H9 (cell line): ENCODE data around the gene ABCE1. TPM values are rescaled to one million over a fixed set of nuclear protein-coding genes. Genes with fewer than 3 reads are reported as not detected.

Experiments used
- DNase-seq: peaks from one replicate; pipeline ENCODE4 v3.0.0-alpha.2; 2017
- H2AFZ ChIP-seq: one replicate; pipeline ENCODE4 v1.6.1; 2013; ENCODE audit warnings: mild to moderate bottlenecking, low read length, control low read depth, moderate library complexity
- H2AK5ac ChIP-seq: 2 replicates; pipeline ENCODE4 v1.6.1; 2013; ENCODE audit warnings: low read length, control low read depth, mixed read lengths; ENCODE audit not compliant: insufficient read length
- H2BK120ac ChIP-seq: one replicate; pipeline ENCODE4 v1.6.1; 2013; ENCODE audit warnings: low read depth, mild to moderate bottlenecking, low read length, control low read depth, inconsistent platforms; ENCODE audit not compliant: poor library complexity, severe bottlenecking
- H2BK12ac ChIP-seq: 2 replicates; pipeline ENCODE4 v1.6.1; 2013; ENCODE audit warnings: low read length, control low read depth, mixed read lengths, low read depth; ENCODE audit not compliant: insufficient read length
- H2BK15ac ChIP-seq: 2 replicates; pipeline ENCODE4 v1.6.1; 2013; ENCODE audit warnings: low read depth, low read length, control low read depth
- H2BK20ac ChIP-seq: one replicate; pipeline ENCODE4 v1.6.1; 2013; ENCODE audit warnings: low read depth, mild to moderate bottlenecking, low read length, control low read depth, inconsistent platforms; ENCODE audit not compliant: poor library complexity, severe bottlenecking
- H2BK5ac ChIP-seq: 2 replicates; pipeline ENCODE4 v1.6.1; 2013; ENCODE audit warnings: low read length, control low read depth, mixed read lengths; ENCODE audit not compliant: insufficient read length
- H3K14ac ChIP-seq: 2 replicates; pipeline ENCODE4 v1.6.1; 2013; ENCODE audit warnings: low read length, control low read depth; ENCODE audit not compliant: insufficient read depth
- H3K18ac ChIP-seq: 2 replicates; pipeline ENCODE4 v1.6.1; 2013; ENCODE audit warnings: low read depth, mild to moderate bottlenecking, mixed read lengths, low read length, control low read depth; ENCODE audit not compliant: insufficient read length
- H3K23ac ChIP-seq: 2 replicates; pipeline ENCODE4 v1.6.1; 2013; ENCODE audit warnings: low read length, control low read depth, mixed read lengths, low read depth; ENCODE audit not compliant: insufficient read length
- H3K23me2 ChIP-seq: 2 replicates; pipeline ENCODE4 v1.6.1; 2013; ENCODE audit warnings: low read depth, mild to moderate bottlenecking, mixed read lengths, low read length, control low read depth; ENCODE audit not compliant: insufficient read length, poor library complexity, severe bottlenecking
- H3K27ac ChIP-seq: 2 replicates; pipeline ENCODE4 v1.5.1; 2013; ENCODE audit warnings: low read length, control low read depth, mixed read lengths, low read depth; ENCODE audit not compliant: insufficient read length
- H3K27me3 ChIP-seq: 2 replicates; pipeline ENCODE4 v1.6.1; 2013; ENCODE audit warnings: low read length, control low read depth, inconsistent platforms; ENCODE audit not compliant: insufficient read depth
- H3K4ac ChIP-seq: 2 replicates; pipeline ENCODE4 v1.6.1; 2013; ENCODE audit warnings: low read depth, mild to moderate bottlenecking, control low read depth, inconsistent platforms, low read length, moderate library complexity
- H3K4me1 ChIP-seq: 2 replicates; pipeline ENCODE4 v1.6.1; 2013; ENCODE audit warnings: low read length, control low read depth, inconsistent platforms; ENCODE audit not compliant: insufficient read depth
- H3K4me2 ChIP-seq: 2 replicates; pipeline ENCODE4 v1.6.1; 2013; ENCODE audit warnings: low read length, control low read depth, mixed read lengths; ENCODE audit not compliant: insufficient read length, insufficient read depth
- H3K56ac ChIP-seq: 2 replicates; pipeline ENCODE4 v1.6.1; 2013; ENCODE audit warnings: low read depth, mild to moderate bottlenecking, mixed read lengths, low read length, control low read depth; ENCODE audit not compliant: insufficient read length
- H3K79me1 ChIP-seq: 2 replicates; pipeline ENCODE4 v1.6.1; 2013; ENCODE audit warnings: low read depth, mild to moderate bottlenecking, moderate library complexity, low read length, control low read depth, inconsistent platforms; ENCODE audit not compliant: insufficient read depth, poor library complexity, severe bottlenecking
- H3K79me2 ChIP-seq: 2 replicates; pipeline ENCODE4 v1.6.1; 2013; ENCODE audit warnings: low read length, control low read depth, inconsistent platforms; ENCODE audit not compliant: insufficient read depth
- H3K9ac ChIP-seq: 2 replicates; pipeline ENCODE4 v1.6.1; 2013; ENCODE audit warnings: low read length, control low read depth, mixed read lengths; ENCODE audit not compliant: insufficient read length; ENCODE audit errors: extremely low read depth
- H3K9me3 ChIP-seq: one replicate; pipeline ENCODE4 v1.6.1; 2013; ENCODE audit warnings: low read depth, low read length, inconsistent platforms; ENCODE audit not compliant: control insufficient read depth
- H3T11ph ChIP-seq: one replicate; pipeline ENCODE4 v1.6.1; 2013; ENCODE audit warnings: mild to moderate bottlenecking, low read length, control low read depth, inconsistent platforms
- H4K20me1 ChIP-seq: one replicate; pipeline ENCODE4 v1.6.1; 2013; ENCODE audit not compliant: control insufficient read depth, insufficient read length, insufficient read depth
- H4K5ac ChIP-seq: 2 replicates; pipeline ENCODE4 v1.6.1; 2013; ENCODE audit warnings: low read depth, mild to moderate bottlenecking, mixed read lengths, low read length, control low read depth; ENCODE audit not compliant: insufficient read length
- H4K8ac ChIP-seq: replicated peaks from 2 replicates; pipeline ENCODE4 v1.6.1; 2013; ENCODE audit warnings: low read length, control low read depth, mixed read lengths, low read depth; ENCODE audit not compliant: insufficient read length
- H4K91ac ChIP-seq: 2 replicates; pipeline ENCODE4 v1.6.1; 2013; ENCODE audit warnings: low read depth, mild to moderate bottlenecking, moderate library complexity, mixed read lengths, low read length, control low read depth; ENCODE audit not compliant: insufficient read length
- H3K27ac Mint-ChIP-seq, 3 experiments: 2 replicates in 2 of 3; 3 replicates in 1 of 3; pipeline ENCODE4 v1.8.0; 2020 to 2021; ENCODE audit warnings: mixed read lengths in 3 of 3, mild to moderate bottlenecking in 1 of 3, moderate library complexity in 1 of 3
- H3K27me3 Mint-ChIP-seq: 2 replicates; pipeline ENCODE4 v1.8.0; 2021; ENCODE audit warnings: low read depth, mild to moderate bottlenecking, moderate library complexity, mixed read lengths
- H3K36me3 Mint-ChIP-seq, 3 experiments: 2 replicates in 2 of 3; 3 replicates in 1 of 3; pipeline ENCODE4 v1.8.0; 2020 to 2021; ENCODE audit warnings: low read depth in 3 of 3, mixed read lengths in 3 of 3; ENCODE audit not compliant: insufficient read depth in 1 of 3
- H3K4me1 Mint-ChIP-seq, 2 experiments: 2 replicates each; pipeline ENCODE4 v1.8.0; 2020; ENCODE audit warnings: mixed read lengths in 2 of 2
- H3K4me3 Mint-ChIP-seq, 2 experiments: 2 replicates in 1 of 2; 3 replicates in 1 of 2; pipeline ENCODE4 v1.8.0; 2020 to 2021; ENCODE audit warnings: mild to moderate bottlenecking in 2 of 2, mixed read lengths in 2 of 2, moderate library complexity in 1 of 2
- H3K9me3 Mint-ChIP-seq, 2 experiments: 2 replicates in 1 of 2; 3 replicates in 1 of 2; pipeline ENCODE4 v1.8.0; 2020; ENCODE audit warnings: mild to moderate bottlenecking in 2 of 2, mixed read lengths in 2 of 2, moderate library complexity in 1 of 2
- WGBS: extraction: QIAGEN DNeasy Blood & Tissue Kit; methylation state at CpG from one replicate; pipeline ENCODE4 v1.1.7; 2013; ENCODE audit warnings: missing lambda C conversion rate, low lambda C conversion rate, mixed read lengths; ENCODE audit not compliant: insufficient read length; ENCODE audit errors: extremely low coverage; 5-methylcytosine and 5-hydroxymethylcytosine counted together
- total RNA-seq: library from RNA; stranded (reverse); gene quantifications from 2 replicates; pipeline ENCODE4 v1.2.1, GENCODE V29; 2021
- TF ChIP-seq, protein P1 (sequence below): fragments of 200-600 bp; sonication (generic); conservative IDR thresholded peaks from 3 replicates; pipeline ENCODE4 v1.8.0; 2021; ENCODE audit warnings: antibody characterized with exemption, mild to moderate bottlenecking

Gene ABCE1
- total RNA-seq, 1 experiment from 2014 or later = 112 TPM

DNA sequence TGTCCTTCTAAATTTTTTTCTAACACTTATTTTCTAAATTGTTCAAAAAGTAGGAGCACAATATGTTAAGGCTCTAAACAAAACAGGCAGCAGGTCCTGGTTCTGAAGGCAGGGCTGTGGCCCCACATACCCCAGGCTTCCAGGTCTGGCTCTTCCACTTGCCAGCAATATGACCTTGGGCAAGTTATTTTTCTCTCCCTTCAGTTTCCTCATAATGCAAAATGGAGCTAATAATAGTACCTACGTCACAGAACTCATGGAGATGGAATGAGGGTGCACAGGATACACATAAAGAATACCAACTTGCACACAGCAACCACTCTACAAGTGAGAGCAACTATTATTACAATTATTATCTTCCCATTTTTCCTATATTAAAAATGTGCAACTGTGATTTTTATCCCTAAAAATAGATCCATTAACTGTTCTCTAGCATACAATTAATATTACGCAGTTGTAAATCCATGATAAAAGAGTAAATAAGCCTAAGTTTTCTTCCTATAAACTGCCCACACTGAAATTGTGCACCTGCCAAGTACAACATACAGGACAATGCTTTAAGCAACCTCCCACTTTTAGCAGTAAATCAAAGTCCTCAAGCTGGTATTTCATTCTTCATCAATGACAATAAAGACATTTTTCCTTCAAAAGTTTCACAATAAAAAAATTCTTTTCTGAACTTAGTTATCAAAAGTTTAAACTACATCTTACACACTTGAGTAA is 55.2 kb downstream of the ABCE1 start:
- Histone ChIP-seq H2BK15ac (no peak overlapping the region), H2AFZ (no peak overlapping the region), H3K27me3 (no peaks in the 10 kb centered on the region), H3K79me1 (no peaks in the 10 kb centered on the region), H3K4me2 (no peak overlapping the region), H3K23me2 (no peaks in the 10 kb centered on the region), H4K8ac (no peak overlapping the region), H4K20me1 (no peaks in the 10 kb centered on the region), H4K5ac (no peak overlapping the region), H3K56ac (no peak overlapping the region), H3K9ac (no peak overlapping the region), H4K91ac (no peak overlapping the region), H3K4ac (no peak overlapping the region), H3K4me1 (no peaks in the 10 kb centered on the region), H3K9me3 (no peaks in the 10 kb centered on the region), H3K18ac (no peak overlapping the region), H3T11ph (no peak overlapping the region), H2BK12ac (no peak overlapping the region), H2AK5ac (no peak overlapping the region), H3K27ac (no peak overlapping the region), H3K14ac (no peak overlapping the region), H3K23ac (no peak overlapping the region), H3K79me2 (peaks cover 2% of the 10 kb centered on the region; the same call in 1 of the 2 replicates), H2BK5ac (no peak overlapping the region), H2BK120ac (no peak overlapping the region), H2BK20ac (no peak overlapping the region)
- no peak overlapping the region for H3K4me3 Mint-ChIP-seq
- no peaks in the 10 kb centered on the region for H3K4me1 Mint-ChIP-seq
- H3K36me3 Mint-ChIP-seq = peaks cover 26 to 79% (median 68%) of the 10 kb centered on the region in 3 experiments
- TF ChIP-seq, protein P1, sequence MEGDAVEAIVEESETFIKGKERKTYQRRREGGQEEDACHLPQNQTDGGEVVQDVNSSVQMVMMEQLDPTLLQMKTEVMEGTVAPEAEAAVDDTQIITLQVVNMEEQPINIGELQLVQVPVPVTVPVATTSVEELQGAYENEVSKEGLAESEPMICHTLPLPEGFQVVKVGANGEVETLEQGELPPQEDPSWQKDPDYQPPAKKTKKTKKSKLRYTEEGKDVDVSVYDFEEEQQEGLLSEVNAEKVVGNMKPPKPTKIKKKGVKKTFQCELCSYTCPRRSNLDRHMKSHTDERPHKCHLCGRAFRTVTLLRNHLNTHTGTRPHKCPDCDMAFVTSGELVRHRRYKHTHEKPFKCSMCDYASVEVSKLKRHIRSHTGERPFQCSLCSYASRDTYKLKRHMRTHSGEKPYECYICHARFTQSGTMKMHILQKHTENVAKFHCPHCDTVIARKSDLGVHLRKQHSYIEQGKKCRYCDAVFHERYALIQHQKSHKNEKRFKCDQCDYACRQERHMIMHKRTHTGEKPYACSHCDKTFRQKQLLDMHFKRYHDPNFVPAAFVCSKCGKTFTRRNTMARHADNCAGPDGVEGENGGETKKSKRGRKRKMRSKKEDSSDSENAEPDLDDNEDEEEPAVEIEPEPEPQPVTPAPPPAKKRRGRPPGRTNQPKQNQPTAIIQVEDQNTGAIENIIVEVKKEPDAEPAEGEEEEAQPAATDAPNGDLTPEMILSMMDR = no peak
- no peaks in the 10 kb centered on the region for H3K27me3 Mint-ChIP-seq
- WGBS = no CpG with 5 or more reads among the region's 2 CpGs
- H3K9me3 Mint-ChIP-seq = no peaks in the 10 kb centered on the region
- H3K27ac Mint-ChIP-seq = no peak overlapping the region
- no peak for DNase-seq
